ENCODE data around the gene POLR2A.

- TF ChIP-seq, protein P1, sequence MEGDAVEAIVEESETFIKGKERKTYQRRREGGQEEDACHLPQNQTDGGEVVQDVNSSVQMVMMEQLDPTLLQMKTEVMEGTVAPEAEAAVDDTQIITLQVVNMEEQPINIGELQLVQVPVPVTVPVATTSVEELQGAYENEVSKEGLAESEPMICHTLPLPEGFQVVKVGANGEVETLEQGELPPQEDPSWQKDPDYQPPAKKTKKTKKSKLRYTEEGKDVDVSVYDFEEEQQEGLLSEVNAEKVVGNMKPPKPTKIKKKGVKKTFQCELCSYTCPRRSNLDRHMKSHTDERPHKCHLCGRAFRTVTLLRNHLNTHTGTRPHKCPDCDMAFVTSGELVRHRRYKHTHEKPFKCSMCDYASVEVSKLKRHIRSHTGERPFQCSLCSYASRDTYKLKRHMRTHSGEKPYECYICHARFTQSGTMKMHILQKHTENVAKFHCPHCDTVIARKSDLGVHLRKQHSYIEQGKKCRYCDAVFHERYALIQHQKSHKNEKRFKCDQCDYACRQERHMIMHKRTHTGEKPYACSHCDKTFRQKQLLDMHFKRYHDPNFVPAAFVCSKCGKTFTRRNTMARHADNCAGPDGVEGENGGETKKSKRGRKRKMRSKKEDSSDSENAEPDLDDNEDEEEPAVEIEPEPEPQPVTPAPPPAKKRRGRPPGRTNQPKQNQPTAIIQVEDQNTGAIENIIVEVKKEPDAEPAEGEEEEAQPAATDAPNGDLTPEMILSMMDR (IDR thresholded peaks at IDR 0.05): no peak
- TF ChIP-seq POLR2A (IDR thresholded peaks at IDR 0.05): no peak
Observed at GRCh38 chr17:7466639-7467341, 17.4 kb upstream of the POLR2A start.

Measured in body of pancreas (tissue), 4 donors.